ENCODE data around the gene PPA2.

The PPA2 gene

DNA sequence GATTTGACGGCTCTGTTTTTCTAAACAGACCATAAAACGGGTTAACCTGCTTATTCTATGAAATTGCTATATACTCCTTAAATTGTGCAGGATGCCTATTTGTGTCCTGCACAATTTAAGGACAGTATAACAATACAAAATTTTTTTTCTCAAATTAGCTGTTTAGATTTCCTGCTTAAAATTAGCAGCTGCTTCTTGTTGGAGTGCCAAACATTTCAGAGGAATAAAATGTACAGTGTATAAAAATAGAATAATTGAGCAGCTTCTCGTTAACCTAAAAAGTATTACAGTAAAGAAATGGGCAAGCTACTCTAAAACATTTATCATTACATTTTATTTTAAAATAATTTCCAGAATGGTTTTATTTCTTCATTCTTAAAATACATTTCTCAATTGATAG, 100.5 kb downstream of the PPA2 start:
- Histone ChIP-seq H3K9me3 (ENCODE audit: control insufficient read depth, insufficient read depth, low read depth, low read length) (no peaks in the 10 kb centered on the region), H3K36me3 (ENCODE audit: control insufficient read depth in 2 of 2, insufficient read depth in 1 of 2, low read length in 2 of 2) (no peaks in the 10 kb centered on the region), H3K4me1 (ENCODE audit: control insufficient read depth, insufficient read depth, low read length) (no peaks in the 10 kb centered on the region), H3K27ac (ENCODE audit: extremely low read depth, low read depth, low read length) (no peak overlapping the region), H3K4me3 (ENCODE audit: low read depth, low read length) (no peak overlapping the region)
- ChIA-PET POLR2A (no interaction called here), CTCF (interaction anchor here (0.6 kb wide), 1 partner anchor 11 kb away, joined by 3 read pairs; no protein-coding TSS in a partner anchor)
- TF ChIP-seq IKZF3 (tag by site-specific recombination; IDR thresholded peaks at IDR 0.05) (no peak), WT1 (tag by site-specific recombination; IDR thresholded peaks at IDR 0.05) (no peak), ZNF341 (tag by site-specific recombination; IDR thresholded peaks at IDR 0.05; ENCODE audit: low read depth) (no peak), ZNF423 (tag by site-specific recombination; IDR thresholded peaks at IDR 0.05) (no peak), ZNF792 (tag by site-specific recombination; IDR thresholded peaks at IDR 0.05) (no peak), KLF8 (tag by site-specific recombination; IDR thresholded peaks at IDR 0.05) (no peak), ZNF248 (tag by site-specific recombination; IDR thresholded peaks at IDR 0.05) (no peak)

DNA sequence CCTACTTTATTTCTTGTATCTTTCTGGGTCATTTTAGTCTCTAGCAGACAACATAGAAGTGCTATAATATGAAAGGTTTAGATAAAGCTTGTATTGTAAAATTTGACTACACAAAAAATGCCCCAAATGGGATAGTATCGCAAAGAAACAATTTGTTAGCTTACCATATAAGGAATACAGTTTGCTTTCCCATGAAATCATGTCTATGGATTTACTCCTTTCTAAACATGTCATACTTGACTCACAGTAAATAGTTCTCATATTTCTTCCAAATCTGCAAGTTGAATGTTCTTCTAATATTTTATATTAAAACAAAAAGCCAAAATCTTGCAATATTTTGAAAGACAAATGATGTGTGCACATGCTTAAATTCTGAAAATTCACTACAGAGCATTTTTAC, 103.9 kb downstream of the PPA2 start:
- CTCF ChIA-PET = interaction anchor here (1.4 kb wide), 1 partner anchor 104 kb away, joined by 3 read pairs; the partner anchor contains the start of gene PPA2

DNA sequence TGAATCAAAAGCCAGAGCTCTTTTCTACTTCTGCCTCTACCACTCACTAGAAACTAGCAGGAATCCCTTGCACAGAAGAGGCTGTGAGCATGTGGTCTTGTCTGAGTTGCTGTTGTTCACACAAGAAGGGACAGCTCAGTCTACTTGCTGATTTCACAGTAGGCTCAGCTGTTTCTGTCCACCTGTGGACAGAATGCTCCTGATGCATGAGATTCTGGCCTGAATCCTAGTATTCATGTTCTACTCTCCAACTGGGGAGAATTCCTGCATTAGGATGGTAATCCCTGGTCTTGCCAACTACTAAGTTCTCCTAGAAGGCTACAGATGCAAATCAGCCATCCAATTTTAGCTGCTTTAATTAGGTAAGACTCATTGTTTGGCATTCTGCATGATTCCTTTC, 112.8 kb downstream of the PPA2 start:
- Histone ChIP-seq H3K27ac (ENCODE audit: extremely low read depth, low read depth, low read length) (no peak overlapping the region), H3K4me3 (ENCODE audit: low read depth, low read length) (no peak overlapping the region)
- CTCF ChIA-PET = interaction anchor here (0.6 kb wide), 1 partner anchor 337 kb away, joined by 3 read pairs; no protein-coding TSS in a partner anchor

More for the DNA sequence above, 103.9 kb downstream of the PPA2 start:
- Histone ChIP-seq H3K4me3 (ENCODE audit: low read depth, low read length) (no peak overlapping the region), H3K27ac (ENCODE audit: extremely low read depth, low read depth, low read length) (no peak overlapping the region), H3K9me3 (ENCODE audit: control insufficient read depth, insufficient read depth, low read depth, low read length) (no peaks in the 10 kb centered on the region), H3K36me3 (ENCODE audit: control insufficient read depth in 2 of 2, insufficient read depth in 1 of 2, low read length in 2 of 2) (no peaks in the 10 kb centered on the region), H3K4me1 (ENCODE audit: control insufficient read depth, insufficient read depth, low read length) (no peaks in the 10 kb centered on the region)
- POLR2A ChIA-PET = no interaction called here
- no peak for TF ChIP-seq SALL2 (tag by site-specific recombination; IDR thresholded peaks at IDR 0.05; ENCODE audit: borderline replicate concordance)
- TF ChIP-seq ZEB2 (tag by site-specific recombination; IDR thresholded peaks at IDR 0.05) = no peak
- no peak for TF ChIP-seq ZNF133 (tag by site-specific recombination; IDR thresholded peaks at IDR 0.05)
- TF ChIP-seq, protein P1, sequence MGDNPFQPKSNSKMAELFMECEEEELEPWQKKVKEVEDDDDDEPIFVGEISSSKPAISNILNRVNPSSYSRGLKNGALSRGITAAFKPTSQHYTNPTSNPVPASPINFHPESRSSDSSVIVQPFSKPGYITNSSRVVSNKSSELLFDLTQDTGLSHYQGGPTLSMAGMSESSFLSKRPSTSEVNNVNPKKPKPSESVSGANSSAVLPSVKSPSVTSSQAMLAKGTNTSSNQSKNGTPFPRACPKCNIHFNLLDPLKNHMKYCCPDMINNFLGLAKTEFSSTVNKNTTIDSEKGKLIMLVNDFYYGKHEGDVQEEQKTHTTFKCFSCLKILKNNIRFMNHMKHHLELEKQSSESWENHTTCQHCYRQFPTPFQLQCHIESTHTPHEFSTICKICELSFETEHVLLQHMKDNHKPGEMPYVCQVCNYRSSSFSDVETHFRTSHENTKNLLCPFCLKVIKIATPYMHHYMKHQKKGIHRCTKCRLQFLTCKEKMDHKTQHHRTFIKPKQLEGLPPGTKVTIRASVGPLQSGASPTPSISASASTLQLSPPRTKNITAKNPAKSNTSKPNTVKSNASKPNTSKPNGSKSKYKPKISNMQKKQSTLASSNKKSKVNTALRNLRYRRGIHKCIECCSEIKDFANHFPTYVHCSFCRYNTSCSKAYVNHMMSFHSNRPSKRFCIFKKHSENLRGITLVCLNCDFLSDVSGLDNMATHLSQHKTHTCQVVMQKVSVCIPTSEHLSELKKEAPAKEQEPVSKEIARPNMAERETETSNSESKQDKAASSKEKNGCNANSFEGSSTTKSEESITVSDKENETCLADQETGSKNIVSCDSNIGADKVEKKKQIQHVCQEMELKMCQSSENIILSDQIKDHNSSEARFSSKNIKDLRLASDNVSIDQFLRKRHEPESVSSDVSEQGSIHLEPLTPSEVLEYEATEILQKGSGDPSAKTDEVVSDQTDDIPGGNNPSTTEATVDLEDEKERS (tag by site-specific recombination; IDR thresholded peaks at IDR 0.05) = no peak
- no peak for TF ChIP-seq WT1 (tag by site-specific recombination; IDR thresholded peaks at IDR 0.05)
- no peak for TF ChIP-seq ZNF155 (tag by site-specific recombination; IDR thresholded peaks at IDR 0.05)

More for the DNA sequence above, 112.8 kb downstream of the PPA2 start:
- no peaks in the 10 kb centered on the region for H3K4me1 ChIP-seq (ENCODE audit: control insufficient read depth, insufficient read depth, low read length)
- H3K9me3 ChIP-seq (ENCODE audit: control insufficient read depth, insufficient read depth, low read depth, low read length) = no peaks in the 10 kb centered on the region
- H3K36me3 ChIP-seq (ENCODE audit: control insufficient read depth in 2 of 2, insufficient read depth in 1 of 2, low read length in 2 of 2) = peaks cover 0 to 5% of the 10 kb centered on the region in 2 experiments; a peak in 1 of 3 replicates
- no peak for TF ChIP-seq ZNF335 (tag by site-specific recombination; conservative IDR thresholded peaks at IDR 0.05)
- no peak for TF ChIP-seq RBAK (tag by site-specific recombination; IDR thresholded peaks at IDR 0.05)
- no peak for TF ChIP-seq ZNF174 (tag by site-specific recombination; IDR thresholded peaks at IDR 0.05)
- no peak for TF ChIP-seq ZNF155 (tag by site-specific recombination; IDR thresholded peaks at IDR 0.05)
- TF ChIP-seq ZNF311 (tag by site-specific recombination; IDR thresholded peaks at IDR 0.05; ENCODE audit: borderline replicate concordance) = no peak
- no peak for TF ChIP-seq ZNF114 (tag by site-specific recombination; IDR thresholded peaks at IDR 0.05)
- no peak for TF ChIP-seq SCRT2 (tag by site-specific recombination; IDR thresholded peaks at IDR 0.05)
- TF ChIP-seq, protein P2, sequence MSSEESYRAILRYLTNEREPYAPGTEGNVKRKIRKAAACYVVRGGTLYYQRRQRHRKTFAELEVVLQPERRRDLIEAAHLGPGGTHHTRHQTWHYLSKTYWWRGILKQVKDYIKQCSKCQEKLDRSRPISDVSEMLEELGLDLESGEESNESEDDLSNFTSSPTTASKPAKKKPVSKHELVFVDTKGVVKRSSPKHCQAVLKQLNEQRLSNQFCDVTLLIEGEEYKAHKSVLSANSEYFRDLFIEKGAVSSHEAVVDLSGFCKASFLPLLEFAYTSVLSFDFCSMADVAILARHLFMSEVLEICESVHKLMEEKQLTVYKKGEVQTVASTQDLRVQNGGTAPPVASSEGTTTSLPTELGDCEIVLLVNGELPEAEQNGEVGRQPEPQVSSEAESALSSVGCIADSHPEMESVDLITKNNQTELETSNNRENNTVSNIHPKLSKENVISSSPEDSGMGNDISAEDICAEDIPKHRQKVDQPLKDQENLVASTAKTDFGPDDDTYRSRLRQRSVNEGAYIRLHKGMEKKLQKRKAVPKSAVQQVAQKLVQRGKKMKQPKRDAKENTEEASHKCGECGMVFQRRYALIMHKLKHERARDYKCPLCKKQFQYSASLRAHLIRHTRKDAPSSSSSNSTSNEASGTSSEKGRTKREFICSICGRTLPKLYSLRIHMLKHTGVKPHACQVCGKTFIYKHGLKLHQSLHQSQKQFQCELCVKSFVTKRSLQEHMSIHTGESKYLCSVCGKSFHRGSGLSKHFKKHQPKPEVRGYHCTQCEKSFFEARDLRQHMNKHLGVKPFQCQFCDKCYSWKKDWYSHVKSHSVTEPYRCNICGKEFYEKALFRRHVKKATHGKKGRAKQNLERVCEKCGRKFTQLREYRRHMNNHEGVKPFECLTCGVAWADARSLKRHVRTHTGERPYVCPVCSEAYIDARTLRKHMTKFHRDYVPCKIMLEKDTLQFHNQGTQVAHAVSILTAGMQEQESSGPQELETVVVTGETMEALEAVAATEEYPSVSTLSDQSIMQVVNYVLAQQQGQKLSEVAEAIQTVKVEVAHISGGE (tag by site-specific recombination; conservative IDR thresholded peaks at IDR 0.05; ENCODE audit: low read depth) = no peak
- POLR2A ChIA-PET = no interaction called here
